GM20431 (cell line): ENCODE results near the gene ZNF649.
"Not testable (repeated sequence)": the region's sequence is repeated elsewhere in the genome, so short reads cannot be mapped to it uniquely, and the experiment has no call there.

Source experiments
- in situ Hi-C: fragments of 300-500 bp; cut with MseI, MboI; formaldehyde crosslinking; loops from one replicate; pipeline ENCODE4 v1.15.0; 2020; ENCODE audit warnings: low sequenced_read_pairs; ENCODE audit not compliant: unreplicated experiment

The ZNF649 gene

GRCh38 chr19:51904331-51905165, at the start of gene ZNF649:
ZNF649 (minus strand) TSS chr19:51905017; CDS start chr19:51900107, 4,910 bp downstream.
- in situ Hi-C loops: no loop called here

GRCh38 chr19:51948975-51949374, 44.2 kb upstream of the ZNF649 start:
- in situ Hi-C loops: no loop called here

GRCh38 chr19:51946602-51947001, 41.8 kb upstream of the ZNF649 start:
- in situ Hi-C loops: no loop called here

GRCh38 chr19:51944798-51945552, 40.2 kb upstream of the ZNF649 start:
- in situ Hi-C loops: no loop called here

- in situ Hi-C loops: no loop called here
These were observed 34.1 kb upstream of the ZNF649 start for GRCh38 chr19:51938936-51939335.

- in situ Hi-C loops: no loop called here
These were observed 27.1 kb upstream of the ZNF649 start for GRCh38 chr19:51931921-51932320.

- in situ Hi-C loops: no loop called here
These were observed 23.0 kb upstream of the ZNF649 start for GRCh38 chr19:51927859-51928258.

GRCh38 chr19:51926784-51927741, 22.2 kb upstream of the ZNF649 start, which contains the start of gene ZNF613:
ZNF613 (plus strand) TSS chr19:51927472; CDS start chr19:51936221, 8,749 bp downstream.
- in situ Hi-C loops: no loop called here

- in situ Hi-C loops: no loop called here
These were observed 21.6 kb upstream of the ZNF649 start for GRCh38 chr19:51926426-51926783.

GRCh38 chr19:51921949-51922348, 17.1 kb upstream of the ZNF649 start:
- in situ Hi-C loops: no loop called here

- in situ Hi-C loops: no loop called here
These were observed 14.8 kb upstream of the ZNF649 start for GRCh38 chr19:51919606-51920005.

GRCh38 chr19:51916167-51916566, 11.3 kb upstream of the ZNF649 start:
- in situ Hi-C loops: no loop called here

GRCh38 chr19:51915324-51915867, 10.6 kb upstream of the ZNF649 start:
- in situ Hi-C loops: no loop called here

- in situ Hi-C loops: not testable (repeated sequence)
These were observed 3.2 kb upstream of the ZNF649 start for GRCh38 chr19:51907981-51908380.

- in situ Hi-C loops: not testable (repeated sequence)
These were observed 1.3 kb upstream of the ZNF649 start for GRCh38 chr19:51906108-51906507.

- in situ Hi-C loops: not testable (repeated sequence)
These were observed 822 bp upstream of the ZNF649 start for GRCh38 chr19:51905639-51906038.

GRCh38 chr19:51905206-51905605, 389 bp upstream of the ZNF649 start:
- in situ Hi-C loops: no loop called here

- in situ Hi-C loops: no loop called here
These were observed 1.6 kb downstream of the ZNF649 start for GRCh38 chr19:51903192-51903591.

GRCh38 chr19:51901860-51902259, 3.0 kb downstream of the ZNF649 start:
- in situ Hi-C loops: no loop called here

GRCh38 chr19:51891193-51891747, 13.5 kb downstream of the ZNF649 start:
- in situ Hi-C loops: no loop called here
